Activated naive CD4-positive, alpha-beta T cell treated with anti-CD3 and anti-CD28 coated beads, Interleukin-2, amount 50 U/mL, for 72 hours (primary cell): ENCODE data around the gene RNF149. TPM values are rescaled to one million over a fixed set of nuclear protein-coding genes. Genes with fewer than 3 reads are reported as not detected.
"Not testable (repeated sequence)": the region's sequence is repeated elsewhere in the genome, so short reads cannot be mapped to it uniquely, and the experiment has no call there.

Experiments used
- ATAC-seq, 2 donors: fragments of 150-1000 bp; cut with Tn5 transposase; 2 replicates each; pipeline ENCODE4 v1.10.0; 2021; ENCODE audit warnings: mild to moderate bottlenecking in 2 of 2, moderate library complexity in 2 of 2
- DNase-seq, 2 donors: peaks; one replicate each; pipeline ENCODE4 v3.0.0; 2021 to 2022; ENCODE audit warnings: low spot score in 2 of 2
- H3K27ac Mint-ChIP-seq, 2 donors: one replicate each; pipeline ENCODE4 v1.8.0; 2022; ENCODE audit warnings: mild to moderate bottlenecking in 2 of 2, mixed read lengths in 2 of 2
- H3K36me3 Mint-ChIP-seq, 2 donors: one replicate each; pipeline ENCODE4 v1.8.0; 2022; ENCODE audit warnings: mixed read lengths in 2 of 2
- H3K9me3 Mint-ChIP-seq, 2 donors: one replicate each; pipeline ENCODE4 v1.8.0; 2022; ENCODE audit warnings: mixed read lengths in 2 of 2
- total RNA-seq, 2 donors: library from RNA; stranded (reverse); gene quantifications; one replicate each; pipeline ENCODE4 v1.2.3, GENCODE V29; 2022

Gene RNF149
- total RNA-seq, 2 donors from 2014 or later = 46.8 to 54.1 TPM

- ATAC-seq, H3K36me3 Mint-ChIP-seq, DNase-seq, H3K27ac Mint-ChIP-seq, H3K9me3 Mint-ChIP-seq: not testable (repeated sequence)
Observed at GRCh38 chr2:101235956-101236355, 72.5 kb downstream of the RNF149 start.

DNA sequence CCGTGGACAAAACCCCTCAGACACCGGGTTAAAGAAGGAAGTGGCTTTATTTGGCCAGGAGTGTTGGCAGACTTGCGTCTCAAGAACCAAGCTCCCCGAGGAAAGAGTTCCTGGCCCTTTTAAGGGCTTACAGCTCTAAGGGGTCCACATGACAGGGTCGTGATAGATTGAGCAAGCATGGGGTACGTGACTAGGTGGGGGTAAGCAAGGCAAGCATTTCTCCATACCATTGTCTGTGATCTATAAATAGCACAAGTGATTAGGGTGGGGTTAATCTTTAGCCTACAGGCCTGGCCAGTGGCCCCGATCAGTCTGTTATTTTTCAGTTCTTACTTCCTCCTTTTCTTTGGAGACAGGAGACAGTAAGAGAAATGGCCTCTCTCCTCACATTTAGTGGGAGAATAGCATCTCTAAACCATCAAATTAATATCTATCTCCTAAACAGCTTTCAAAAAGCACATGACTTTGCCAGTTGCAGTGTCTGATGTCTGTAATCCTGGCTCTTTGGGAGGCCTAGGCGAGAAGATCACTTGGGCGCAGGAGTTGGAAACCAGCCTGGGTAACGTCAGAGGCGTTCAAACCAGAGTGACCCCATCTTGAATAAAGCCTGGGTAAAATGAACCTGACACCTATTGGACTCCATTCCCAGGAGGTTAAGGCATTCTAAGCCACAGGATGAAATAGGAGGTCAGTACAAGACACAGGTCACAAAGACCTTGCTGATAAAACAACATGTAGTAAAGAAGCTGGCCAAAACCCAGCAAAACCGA lies 74.1 kb downstream of the RNF149 start:
- H3K9me3 Mint-ChIP-seq = peaks cover 0 to 10% of the 10 kb centered on the region in 2 donors
- no peak for ATAC-seq

DNA sequence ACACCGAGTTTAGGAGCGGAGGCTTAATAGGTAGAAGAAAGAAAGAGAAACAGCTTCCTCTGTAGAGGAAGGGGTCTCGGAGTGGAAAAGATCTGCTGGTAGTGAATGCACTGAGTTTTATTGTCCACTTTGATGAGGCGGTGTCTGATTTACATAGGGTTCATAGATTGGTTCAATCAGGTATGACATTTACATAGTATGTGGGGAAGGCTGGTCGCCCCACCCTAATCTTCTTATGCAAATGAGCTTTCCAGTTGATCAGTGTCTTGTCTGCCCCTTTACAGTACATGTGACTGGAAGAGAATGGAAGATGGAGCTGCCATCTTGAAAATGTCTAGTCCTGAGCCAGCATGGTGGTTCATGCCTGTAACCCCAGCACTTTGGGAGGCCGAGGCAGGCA lies 75.7 kb downstream of the RNF149 start:
- Mint-ChIP-seq H3K27ac (no peak overlapping the region), H3K9me3 (peaks cover 0 to 10% of the 10 kb centered on the region in 2 donors), H3K36me3 (peaks cover 0 to 5% of the 10 kb centered on the region in 2 donors)
- ATAC-seq (no peak), DNase-seq (no peak)

More for the DNA sequence above, 74.1 kb downstream of the RNF149 start:
- Mint-ChIP-seq H3K27ac (no peak overlapping the region), H3K36me3 (no peaks in the 10 kb centered on the region)
- no peak for DNase-seq

GRCh38 chr2:101231937-101232730 lies 76.4 kb downstream of the RNF149 start:
- H3K27ac Mint-ChIP-seq = no peak overlapping the region
- ATAC-seq = no peak
- H3K36me3 Mint-ChIP-seq = peaks cover 0 to 5% of the 10 kb centered on the region in 2 donors
- peaks cover 0 to 10% of the 10 kb centered on the region in 2 donors for H3K9me3 Mint-ChIP-seq
- DNase-seq = no peak

GRCh38 chr2:101231240-101231639 lies 77.3 kb downstream of the RNF149 start:
- no peak for ATAC-seq

GRCh38 chr2:101230541-101231001 lies 77.9 kb downstream of the RNF149 start:
- ATAC-seq (no peak), DNase-seq (no peak)
- H3K27ac Mint-ChIP-seq = peak overlapping the region in 1 of 2 donors; percentile 22
- H3K9me3 Mint-ChIP-seq = peaks cover 0 to 5% of the 10 kb centered on the region in 2 donors
- H3K36me3 Mint-ChIP-seq = peaks cover 0 to 11% of the 10 kb centered on the region in 2 donors

More at GRCh38 chr2:101231240-101231639, 77.3 kb downstream of the RNF149 start:
- DNase-seq = no peak
- H3K27ac Mint-ChIP-seq = peak overlapping the region in 1 of 2 donors; percentile 22
- peaks cover 0 to 8% of the 10 kb centered on the region in 2 donors for H3K36me3 Mint-ChIP-seq
- peaks cover 0 to 10% of the 10 kb centered on the region in 2 donors for H3K9me3 Mint-ChIP-seq

Other genes with a start within 250 kb of the RNF149 start
- gene TBC1D8, start 157.3 kb downstream of the RNF149 start, total RNA-seq = 10 to 100 TPM in 1 of 2 donors, 1 to 10 TPM in 1; 2.6 to 12.1 TPM
- gene CNOT11, start 55.8 kb downstream of the RNF149 start, total RNA-seq = 10 to 100 TPM; 46.1 to 56.4 TPM
- not detected for gene CREG2, start 78.8 kb upstream of the RNF149 start, total RNA-seq
- gene RFX8, start 166.4 kb upstream of the RNF149 start, total RNA-seq = 1 to 10 TPM in 1 of 2 donors, under 1 TPM in 1; 0.76 to 1.9 TPM